Measurements from ENCODE around the gene C1orf50. TPM values are rescaled to one million over a fixed set of nuclear protein-coding genes. Genes with fewer than 3 reads are reported as not detected.

The C1orf50 gene
- total and polyA plus RNA-seq, 2 donors (not counting 1 experiment from before 2014, with no cell fraction given), result 2.7 to 17.1 TPM

GRCh38 chr1:42739753-42740700 lies 27.0 kb upstream of the C1orf50 start, which contains the start of gene CLDN19:
TSS of gene CLDN19 (minus strand) at chr1:42740236. CDS start at chr1:42740063, 173 bp downstream.
- intact Hi-C loops (cut with micrococcal nuclease), result no loop called here
- no peaks in the 10 kb centered on the region for H3K9me3 ChIP-seq (ENCODE audit: control extremely low read depth in 1 of 3, control insufficient read depth in 2 of 3, insufficient read depth in 1 of 3, low read length in 2 of 3)
- H3K4me3 Mint-ChIP-seq, result no peak within 1 kb of the TSS
- peaks cover 8% of the 10 kb centered on the region for H3K4me1 Mint-ChIP-seq
- H3K9ac ChIP-seq (ENCODE audit: low read length), result no peak within 1 kb of the TSS
- no peak within 1 kb of the TSS for H3K4me2 ChIP-seq (replicated peaks; ENCODE audit: low read depth, low read length, poor library complexity, severe bottlenecking)
- TF ChIP-seq CTCF (IDR thresholded peaks at IDR 0.05), result no peak
- no peak for TF ChIP-seq EZH2 (IDR thresholded peaks at IDR 0.05; ENCODE audit: borderline replicate concordance, insufficient read depth, low read depth, low read length, poor library complexity, severe bottlenecking)
- DNase-seq, result no peak
- no peaks in the 10 kb centered on the region for H3K9me3 Mint-ChIP-seq (ENCODE audit: insufficient read depth)
- POLR2A ChIA-PET, result no interaction called here
- ATAC-seq (ENCODE audit: low read depth), result no peak
- H3K27ac ChIP-seq (ENCODE audit: low read length in 2 of 2), result no peak within 1 kb of the TSS
- no peaks in the 10 kb centered on the region for H3K79me2 ChIP-seq (ENCODE audit: control insufficient read depth, insufficient read depth, low read length)
- no peak within 1 kb of the TSS for H3K27ac Mint-ChIP-seq
- H3K36me3 ChIP-seq (replicated peaks in 1 of 2; ENCODE audit: control extremely low read depth in 1 of 2, control insufficient read depth in 1 of 2, extremely low read depth in 1 of 2, insufficient read depth in 2 of 2, low read length in 1 of 2), result no peaks in the 10 kb centered on the region
- H2AFZ ChIP-seq (ENCODE audit: insufficient read depth, low read depth, low read length, poor library complexity, severe bottlenecking), result no peak within 1 kb of the TSS
- no peak within 1 kb of the TSS for H3K4me3 ChIP-seq (ENCODE audit: control extremely low read depth in 1 of 5, extremely low read depth in 1 of 5, insufficient read depth in 1 of 5, low read depth in 2 of 5, low read length in 4 of 5)
- H3K27me3 Mint-ChIP-seq, result no peaks in the 10 kb centered on the region
- CTCF ChIA-PET, result no interaction called here
- WGBS (ENCODE audit: insufficient coverage), result 95% methylated on average over 20 of the region's 27 CpGs
- H3K4me1 ChIP-seq (ENCODE audit: control insufficient read depth in 2 of 2, insufficient read depth in 2 of 2, low read length in 2 of 2), result peaks cover 10 to 16% of the 10 kb centered on the region in 2 donors
- no peaks in the 10 kb centered on the region for H4K20me1 ChIP-seq (ENCODE audit: control insufficient read depth, insufficient read depth, low read length, poor library complexity, severe bottlenecking)
- H3K27me3 ChIP-seq (replicated peaks in 1 of 4; ENCODE audit: control extremely low read depth in 1 of 4, control insufficient read depth in 3 of 4, insufficient read depth in 4 of 4, low read length in 3 of 4), result no peaks in the 10 kb centered on the region

Measured in B cell (primary cell).